Caco-2 (cell line): ENCODE results near the gene ICA1. TPM values are rescaled to one million over a fixed set of nuclear protein-coding genes. Genes with fewer than 3 reads are reported as not detected.

ENCODE experiments used
- total RNA-seq: library from RNA; stranded (reverse); gene quantifications from 2 replicates; pipeline ENCODE4 v1.2.3, GENCODE V29; 2022

ICA1 gene
- total RNA-seq, 1 experiment from 2014 or later, result 34.2 TPM

Other genes starting within 250 kb of the ICA1 start
- gene NXPH1, start 171.4 kb upstream of the ICA1 start, total RNA-seq, result 1.2 and 3.1 TPM in 2 replicates